ENCODE data around the gene PTTG1IP. TPM values are rescaled to one million over a fixed set of nuclear protein-coding genes. Genes with fewer than 3 reads are reported as not detected.

PTTG1IP gene
- total RNA-seq, 2 experiments from 2014 or later = 38.9 to 58.1 TPM

GRCh38 chr21:44817506-44817880 lies 56.0 kb downstream of the PTTG1IP start:
- Histone ChIP-seq H3K79me2 (ENCODE audit: insufficient read depth, low read depth, low read length) (peaks cover 13% of the 10 kb centered on the region; the same call in 1 of the 2 replicates), H4K20me1 (ENCODE audit: insufficient read depth, low read length) (peaks cover 4% of the 10 kb centered on the region; the same call in 1 of the 2 replicates), H3K4me3 (ENCODE audit: low read depth, low read length, poor library complexity, severe bottlenecking) (peak overlapping the region; percentile 72), H3K27ac (ENCODE audit: low read depth, low read length, poor library complexity, severe bottlenecking) (peak overlapping the region; percentile 51), H3K9me3 (ENCODE audit: low read length) (peaks cover 1% of the 10 kb centered on the region), H3K36me3 (ENCODE audit: insufficient read depth, low read length) (0 out of 2 replicates have a peak, but pooled peaks cover 5% of the 10 kb centered on the region), H3K9me2 (ENCODE audit: insufficient read depth, low read length) (no peaks in the 10 kb centered on the region), H3K4me1 (ENCODE audit: insufficient read depth, low read length, poor library complexity, severe bottlenecking) (peaks cover 6% of the 10 kb centered on the region), H2AFZ (ENCODE audit: low read length) (no peak overlapping the region), H3K4me2 (ENCODE audit: low read length) (peak overlapping the region; percentile 74)
- no peak for TF ChIP-seq CTCF (conservative IDR thresholded peaks at IDR 0.05; ENCODE audit: low read length)
- TF ChIP-seq EZH2phosphoT487 (IDR thresholded peaks at IDR 0.05; ENCODE audit: borderline replicate concordance, low read depth, low read length) = no peak
- intact Hi-C loops (cut with micrococcal nuclease; ENCODE audit: unreplicated experiment) = loop anchor here (5.0 kb wide), 1 partner anchor 115 kb away; no protein-coding TSS in a partner anchor
- POLR2A ChIA-PET = interaction anchor here (0.6 kb wide), 1 partner anchor 15 kb away, joined by 3 read pairs; no protein-coding TSS in a partner anchor
- no TSS peak for BruUV-seq (replicated peaks)
- CTCF ChIA-PET (ENCODE audit: unreplicated experiment) = interaction anchor here (0.6 kb wide), 2 partner anchors 39 to 116 kb away, joined by 5 to 9 read pairs; no protein-coding TSS in a partner anchor
- peak; percentile 85 for DNase-seq (ENCODE audit: low spot score)

DNA sequence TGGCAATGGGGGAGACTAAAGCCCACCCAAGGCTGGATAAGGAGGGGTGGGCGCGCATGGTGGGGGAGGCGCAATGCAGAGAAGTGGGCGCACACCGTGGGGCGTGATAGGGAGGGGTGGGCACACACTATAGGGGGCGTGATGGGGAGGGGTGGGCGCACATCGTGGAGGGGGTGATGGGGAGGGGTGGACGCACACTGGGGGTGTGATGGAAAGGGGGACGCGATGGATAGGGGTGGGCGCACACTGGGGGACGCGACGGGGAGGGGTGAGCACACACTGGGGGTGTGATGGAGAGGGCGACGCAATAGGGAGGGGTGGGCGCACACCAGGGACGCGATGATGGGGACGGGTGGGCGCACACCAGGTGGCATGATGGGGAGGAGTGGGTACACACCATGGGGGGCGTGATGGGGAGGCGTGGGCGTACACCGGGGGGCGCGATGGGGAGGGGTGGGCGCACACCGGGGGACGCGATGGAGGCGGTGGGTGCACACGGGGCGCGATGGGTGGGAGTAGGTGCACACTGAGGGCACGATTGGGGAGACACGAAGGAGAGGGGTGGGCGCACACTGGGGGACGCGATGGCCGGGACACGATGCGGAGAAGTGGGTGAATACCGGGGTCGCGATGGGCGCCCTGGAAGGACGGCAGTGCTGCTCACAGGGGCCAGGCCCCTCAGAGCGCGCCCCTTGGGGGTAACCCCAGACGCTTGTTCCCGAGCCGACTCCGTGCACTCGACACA lies 56.6 kb downstream of the PTTG1IP start:
- Histone ChIP-seq H3K9me3 (ENCODE audit: low read length) (no peaks in the 10 kb centered on the region; the same call in 1 of the 2 replicates), H3K4me1 (ENCODE audit: insufficient read depth, low read length, poor library complexity, severe bottlenecking) (peaks cover 6% of the 10 kb centered on the region), H3K36me3 (ENCODE audit: insufficient read depth, low read length) (0 out of 2 replicates have a peak, but pooled peaks cover 10% of the 10 kb centered on the region), H2AFZ (ENCODE audit: low read length) (no peak overlapping the region), H3K27ac (ENCODE audit: low read depth, low read length, poor library complexity, severe bottlenecking) (no peak overlapping the region), H3K4me2 (ENCODE audit: low read length) (peak overlapping the region; percentile 74), H3K9me2 (ENCODE audit: insufficient read depth, low read length) (no peaks in the 10 kb centered on the region), H4K20me1 (ENCODE audit: insufficient read depth, low read length) (peaks cover 4% of the 10 kb centered on the region; the same call in 1 of the 2 replicates), H3K4me3 (ENCODE audit: low read depth, low read length, poor library complexity, severe bottlenecking) (peak overlapping the region; percentile 72), H3K79me2 (ENCODE audit: insufficient read depth, low read depth, low read length) (peaks cover 13% of the 10 kb centered on the region; the same call in 1 of the 2 replicates)
- ChIA-PET POLR2A (interaction anchor here (0.6 kb wide), 1 partner anchor 14 kb away, joined by 3 read pairs; no protein-coding TSS in a partner anchor), CTCF (ENCODE audit: unreplicated experiment) (interaction anchor here (0.6 kb wide), 1 partner anchor 40 kb away, joined by 9 read pairs; no protein-coding TSS in a partner anchor)
- no TSS peak for BruUV-seq (replicated peaks)
- DNase-seq (ENCODE audit: low spot score) = no peak
- intact Hi-C loops (cut with micrococcal nuclease; ENCODE audit: unreplicated experiment) = loop anchor here (5.0 kb wide), 1 partner anchor 115 kb away; no protein-coding TSS in a partner anchor
- TF ChIP-seq EZH2phosphoT487 (IDR thresholded peaks at IDR 0.05; ENCODE audit: borderline replicate concordance, low read depth, low read length) = no peak
- TF ChIP-seq CTCF (conservative IDR thresholded peaks at IDR 0.05; ENCODE audit: low read length) = no peak

Measured in OCI-LY7 (cell line).